ENCODE data around the gene ITGA1. TPM values are rescaled to one million over a fixed set of nuclear protein-coding genes. Genes with fewer than 3 reads are reported as not detected.

ITGA1 gene
- total RNA-seq, 1 experiment from 2014 or later, result 0.71 TPM

DNA sequence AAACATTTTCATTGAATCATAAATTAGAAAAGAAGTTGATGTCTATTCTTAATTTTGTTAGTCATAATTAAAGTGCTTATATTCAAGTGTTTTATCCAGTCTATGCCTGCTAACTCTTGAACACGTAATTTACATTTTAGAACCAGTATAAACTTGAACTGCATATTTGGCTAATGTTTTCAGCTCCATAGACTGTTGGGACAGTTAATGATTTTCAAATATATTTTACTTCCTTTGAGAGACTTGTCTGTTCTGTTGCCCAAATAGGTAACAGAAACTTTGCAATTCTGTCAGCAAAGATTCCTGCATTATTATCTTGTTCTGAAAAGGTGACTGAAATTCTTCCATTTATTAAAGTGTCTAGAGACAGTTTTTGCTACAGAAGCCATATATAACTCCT is 209.3 kb downstream of the ITGA1 start:
- no peak for DNase-seq (ENCODE audit: low spot score)

DNA sequence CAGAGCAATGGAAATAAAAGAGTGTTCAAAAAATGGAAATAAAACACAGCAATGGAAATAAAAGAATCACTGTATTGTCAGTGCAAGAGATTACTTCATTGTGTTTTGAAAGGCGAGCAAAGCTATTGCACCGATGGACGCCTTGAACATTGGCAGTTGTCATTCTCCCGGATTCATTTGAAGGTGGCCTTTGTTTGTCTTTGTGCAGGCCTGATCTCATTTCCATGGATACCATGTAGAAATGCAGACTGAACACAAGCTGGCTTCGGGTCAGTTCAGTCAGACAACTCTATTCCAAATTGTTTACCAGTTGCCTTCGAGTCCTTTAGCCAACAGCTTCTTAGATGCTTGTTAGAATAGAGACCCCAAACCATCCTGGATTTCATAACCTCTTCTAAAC is 209.7 kb downstream of the ITGA1 start:
- no peak for DNase-seq (ENCODE audit: low spot score)

DNA sequence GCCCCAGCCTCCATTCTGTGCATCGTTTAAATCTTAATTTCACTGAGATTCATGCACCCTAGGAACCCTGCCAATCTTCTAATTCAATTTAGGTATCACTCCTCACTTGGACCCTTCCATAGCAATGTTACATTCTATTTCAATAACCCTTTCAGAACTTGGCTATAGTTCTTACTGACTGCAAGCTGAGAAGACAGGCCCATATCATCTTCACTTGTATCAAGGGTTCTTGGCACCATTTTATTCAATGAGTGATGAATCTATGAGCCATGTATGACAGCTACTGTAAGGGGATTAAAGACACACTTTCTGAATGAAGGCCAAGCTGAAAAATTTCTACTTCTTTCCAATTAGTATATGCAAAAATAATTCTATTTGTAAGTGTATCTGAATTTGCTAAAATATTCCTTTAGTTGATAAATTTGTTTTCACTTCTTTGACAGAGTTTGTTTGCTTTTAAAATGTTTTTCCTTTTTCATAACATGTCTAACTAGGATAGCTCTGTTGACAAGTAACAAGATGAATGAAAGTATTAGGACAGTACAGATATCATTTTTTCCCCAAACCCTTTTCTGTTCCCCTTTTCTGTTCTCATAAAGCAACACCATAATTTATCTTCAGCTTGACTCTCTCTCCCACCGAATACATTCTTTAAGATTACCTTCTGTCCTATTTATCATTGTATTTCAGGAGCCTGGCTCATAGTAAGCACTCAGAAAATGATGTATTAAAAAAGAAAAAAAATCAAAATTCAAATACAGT is 211.0 kb downstream of the ITGA1 start:
- DNase-seq (ENCODE audit: low spot score), result no peak

DNA sequence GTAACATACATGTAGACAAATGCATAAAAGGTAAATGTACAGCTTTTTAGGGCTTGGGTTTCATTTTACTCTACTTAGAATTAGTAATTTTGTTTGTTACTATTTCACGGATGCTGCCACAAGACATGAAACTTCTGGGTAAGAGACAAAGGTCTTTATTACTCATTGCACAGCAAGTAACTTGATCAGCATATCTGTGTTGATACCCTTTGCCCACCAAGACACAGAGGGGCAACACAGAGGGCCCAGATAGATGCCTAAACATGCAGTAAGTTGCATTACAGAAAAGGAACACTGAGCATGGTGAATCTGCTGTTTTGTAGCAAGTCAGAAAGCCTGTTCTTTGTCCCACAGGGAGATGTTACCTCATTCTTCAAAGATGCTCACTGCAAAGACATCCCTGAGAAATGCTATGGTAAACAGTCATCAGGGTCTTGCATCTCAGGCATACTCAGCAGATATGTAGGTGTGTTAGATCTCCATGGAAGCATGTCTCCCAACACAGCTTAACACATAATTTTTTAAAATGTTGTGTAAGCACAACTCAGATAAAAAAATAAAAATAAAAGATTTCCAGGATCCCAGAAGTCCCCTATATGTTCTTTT is 211.7 kb downstream of the ITGA1 start:
- DNase-seq (ENCODE audit: low spot score), result no peak

DNA sequence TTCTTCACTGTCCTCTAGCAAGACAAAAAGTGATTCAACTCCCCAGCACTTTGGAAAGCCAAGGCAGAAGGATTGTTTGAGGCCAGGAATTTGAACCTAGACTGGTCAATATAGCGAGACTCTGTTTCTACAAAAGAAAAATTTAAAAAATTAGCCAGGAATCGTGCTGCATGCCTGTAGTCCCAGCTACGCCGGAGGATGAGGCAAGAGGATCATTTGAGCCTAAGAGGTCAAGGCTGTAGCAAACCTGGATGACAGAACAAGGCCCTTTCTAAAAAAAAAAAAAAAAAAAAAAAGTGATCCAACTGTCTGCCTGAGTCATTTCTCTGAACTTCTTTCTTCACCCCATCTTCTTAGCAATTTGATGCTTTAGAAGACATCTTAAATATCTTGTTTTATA is 213.8 kb downstream of the ITGA1 start:
- DNase-seq (ENCODE audit: low spot score), result no peak

DNA sequence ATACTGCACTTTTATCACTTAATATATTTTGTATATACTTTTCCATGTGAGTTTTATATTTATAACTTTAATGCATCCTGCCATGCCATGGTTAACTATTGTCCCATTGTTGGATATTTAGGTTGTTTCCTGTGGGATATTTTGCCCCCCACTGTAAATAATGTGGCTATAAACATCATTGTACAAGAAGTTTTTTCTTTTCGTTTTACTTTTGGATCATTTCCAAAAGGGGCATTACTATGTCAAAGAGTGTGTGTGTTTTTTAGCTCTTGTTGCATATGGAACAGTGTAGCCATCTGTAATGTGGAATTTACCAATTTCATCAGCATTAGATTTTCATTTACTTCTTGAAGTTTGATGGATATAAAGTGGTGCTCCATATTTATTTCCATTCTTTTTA is 214.8 kb downstream of the ITGA1 start:
- DNase-seq (ENCODE audit: low spot score), result no peak

DNA sequence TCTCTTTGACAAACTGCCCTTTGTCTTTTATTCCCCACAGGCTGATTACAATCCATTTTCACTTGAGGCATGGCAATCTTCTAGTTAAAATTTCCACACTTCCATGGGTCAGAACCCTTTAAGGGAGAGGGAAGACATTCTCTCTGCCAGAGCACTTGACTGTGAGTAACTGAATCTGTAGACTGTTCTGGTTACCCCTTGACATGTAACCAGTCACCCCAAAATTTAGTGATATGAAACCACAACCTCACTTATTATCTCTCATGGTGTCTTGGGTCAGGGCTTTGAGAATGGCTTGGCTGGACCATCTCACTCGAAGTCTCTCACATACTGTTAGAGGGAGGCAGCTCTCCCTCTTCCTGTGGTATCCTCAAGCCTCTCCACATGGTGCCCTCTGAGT is 215.4 kb downstream of the ITGA1 start:
- no peak for DNase-seq (ENCODE audit: low spot score)

DNA sequence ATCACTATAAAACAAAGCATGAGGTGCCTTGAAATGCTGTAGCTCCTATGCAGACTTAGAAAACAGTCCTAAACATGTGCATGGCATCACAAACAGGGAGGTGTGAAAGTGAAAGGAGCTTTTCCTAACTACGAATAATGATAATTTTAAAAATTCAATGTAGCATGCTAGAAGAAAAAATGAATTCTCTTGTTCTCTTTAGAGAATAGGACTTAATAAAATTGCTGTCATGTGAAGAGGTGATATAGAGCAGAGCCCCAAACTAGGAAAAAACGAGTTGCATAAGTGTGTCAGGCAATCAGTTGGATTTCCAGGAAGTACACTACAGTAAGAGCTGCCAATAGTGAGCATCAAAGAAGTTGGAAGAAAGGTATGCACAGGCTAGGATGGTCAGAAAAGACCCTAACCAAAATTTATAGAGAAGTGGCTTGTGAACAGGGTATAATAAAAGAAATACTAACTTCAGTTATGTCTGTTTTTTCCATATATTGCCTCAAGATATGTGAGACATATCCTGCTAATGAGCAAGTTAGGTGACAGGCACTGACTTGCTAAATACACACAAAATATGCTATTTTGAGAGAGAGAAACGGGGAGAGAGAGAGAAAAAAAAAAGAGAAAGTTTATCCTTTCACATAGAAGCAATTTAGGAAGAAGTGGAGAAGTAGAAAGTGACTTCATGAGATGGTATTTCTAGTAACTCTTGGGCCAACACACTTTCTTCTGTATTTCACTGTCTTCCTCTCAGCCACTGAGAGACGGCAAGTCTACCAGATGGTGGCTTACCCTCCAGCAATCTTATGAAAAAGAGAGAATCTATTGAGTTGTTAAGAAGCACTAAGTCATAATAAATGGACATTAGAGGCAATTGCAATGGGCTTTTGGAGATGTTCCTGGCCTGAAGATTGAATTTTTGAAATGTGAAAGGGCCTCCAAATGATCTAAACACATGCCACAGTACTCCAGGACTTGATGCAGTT is 219.5 kb downstream of the ITGA1 start:
- no peak for DNase-seq (ENCODE audit: low spot score)

DNA sequence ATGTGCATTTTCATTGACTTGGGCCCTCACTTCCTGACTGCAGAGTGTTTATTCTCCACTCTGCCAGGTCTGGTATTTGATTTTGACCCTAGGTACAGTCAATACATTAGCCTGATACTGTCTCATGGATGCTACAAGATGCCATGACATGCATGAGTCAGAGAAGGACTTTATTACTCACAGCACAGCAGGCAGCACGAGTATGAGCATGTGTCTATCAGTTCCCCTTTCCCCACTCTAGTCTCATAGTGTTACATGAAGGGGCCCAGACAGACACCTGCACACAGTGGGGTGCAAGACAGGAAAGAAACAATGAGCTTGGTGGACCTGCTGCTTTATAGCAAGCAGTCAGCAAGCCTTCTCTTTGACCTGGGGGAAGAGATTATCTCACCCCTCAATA is 221.0 kb downstream of the ITGA1 start:
- DNase-seq (ENCODE audit: low spot score), result peak; percentile 69

Other genes starting within 250 kb of the ITGA1 start
- 20.8 and 21.7 TPM in 2 replicates for gene PELO, start within 50 bp of the ITGA1 start, total RNA-seq (2014; rRNA removed; shearing (Covaris generic))
- gene ITGA2, start 201.4 kb downstream of the ITGA1 start, total RNA-seq (2014; rRNA removed; shearing (Covaris generic)), result 13.4 and 21.8 TPM in 2 replicates